Measurements from ENCODE around the gene PWP1.

DNA sequence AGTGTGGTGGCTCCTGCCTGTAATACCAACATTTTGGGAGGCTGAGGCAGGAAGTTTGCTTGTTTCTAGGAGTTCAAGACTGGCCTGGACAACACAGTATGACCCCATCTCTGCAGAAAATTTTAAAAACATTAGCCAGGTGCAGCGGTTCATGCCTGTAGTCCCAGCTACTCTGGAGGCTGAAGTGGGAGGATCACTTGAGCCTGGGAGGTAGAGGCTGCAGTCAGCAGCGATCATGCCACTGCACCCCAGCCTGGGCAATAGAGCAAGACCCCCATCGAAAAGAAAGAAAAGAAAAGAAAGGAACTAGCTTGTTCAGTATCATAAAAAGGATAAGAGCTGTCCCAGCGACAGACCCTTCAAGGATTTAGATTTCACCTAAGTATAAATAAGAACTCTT is 18.1 kb upstream of the PWP1 start:
- no peak for TF ChIP-seq ARNT (IDR thresholded peaks at IDR 0.05)
- no peak for TF ChIP-seq ZNF384 (IDR thresholded peaks at IDR 0.05)
- no peak for TF ChIP-seq SP1 (IDR thresholded peaks at IDR 0.05)
- no peak for TF ChIP-seq ELF4 (IDR thresholded peaks at IDR 0.05)
- TF ChIP-seq SUZ12 (IDR thresholded peaks at IDR 0.05): no peak
- TF ChIP-seq BHLHE40 (IDR thresholded peaks at IDR 0.05; ENCODE audit: borderline replicate concordance): no peak
- no peak for TF ChIP-seq FOXM1 (IDR thresholded peaks at IDR 0.05; ENCODE audit: borderline replicate concordance)
- TF ChIP-seq HDGF (IDR thresholded peaks at IDR 0.05; ENCODE audit: borderline replicate concordance): no peak
- no peak for TF ChIP-seq FOXA1 (IDR thresholded peaks at IDR 0.05)

All from HEK293T (cell line).